DOHH2 (cell line): ENCODE data around the gene HEATR9.

Source experiments
- EZH2phosphoT487 ChIP-seq: fragments of 200-600 bp; sonication (generic); IDR thresholded peaks from 2 replicates; pipeline ENCODE4 v1.6.1; 2017; ENCODE audit warnings: borderline replicate concordance, mild to moderate bottlenecking, antibody characterized with exemption, low read length, moderate library complexity, mixed read lengths
- TF ChIP-seq, protein P1 (sequence below): fragments of 200-600 bp; sonication (generic); IDR thresholded peaks from one replicate; pipeline ENCODE4 v1.5.1; 2014; ENCODE audit warnings: antibody characterized with exemption, mild to moderate bottlenecking, low read depth, low read length; ENCODE audit not compliant: poor library complexity, severe bottlenecking

DNA sequence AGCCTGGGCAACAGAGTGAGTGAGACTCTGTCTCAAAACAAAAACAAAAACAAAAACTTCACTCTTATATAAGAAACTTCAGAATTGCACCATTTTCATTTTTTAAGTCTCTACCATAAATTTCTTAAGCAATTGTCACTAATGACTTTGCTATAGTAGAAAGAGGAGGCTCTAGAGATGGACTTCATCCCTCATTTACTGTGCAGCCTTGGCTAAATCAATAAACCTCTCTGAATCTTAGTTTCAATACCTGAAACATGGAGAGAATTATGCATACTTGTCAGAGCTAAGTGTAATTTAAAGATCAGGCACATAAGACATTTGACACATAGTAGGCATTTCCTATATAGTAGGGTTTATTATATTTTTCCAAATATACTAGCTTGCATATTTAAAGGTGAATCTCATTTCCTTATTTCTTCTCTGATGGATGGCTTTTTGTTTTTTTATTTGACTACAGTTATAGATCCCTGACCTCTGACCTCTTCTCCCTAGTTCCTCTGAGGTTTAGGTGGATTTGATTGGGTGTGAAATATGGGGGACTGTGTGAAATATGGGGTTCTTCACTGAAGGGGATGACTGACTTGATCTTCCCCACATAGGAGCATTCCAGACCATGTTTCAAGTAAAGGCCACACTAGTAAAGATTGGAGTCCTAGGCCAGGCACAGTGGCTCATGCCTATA is 8.8 kb upstream of the HEATR9 start:
- TF ChIP-seq, protein P1, sequence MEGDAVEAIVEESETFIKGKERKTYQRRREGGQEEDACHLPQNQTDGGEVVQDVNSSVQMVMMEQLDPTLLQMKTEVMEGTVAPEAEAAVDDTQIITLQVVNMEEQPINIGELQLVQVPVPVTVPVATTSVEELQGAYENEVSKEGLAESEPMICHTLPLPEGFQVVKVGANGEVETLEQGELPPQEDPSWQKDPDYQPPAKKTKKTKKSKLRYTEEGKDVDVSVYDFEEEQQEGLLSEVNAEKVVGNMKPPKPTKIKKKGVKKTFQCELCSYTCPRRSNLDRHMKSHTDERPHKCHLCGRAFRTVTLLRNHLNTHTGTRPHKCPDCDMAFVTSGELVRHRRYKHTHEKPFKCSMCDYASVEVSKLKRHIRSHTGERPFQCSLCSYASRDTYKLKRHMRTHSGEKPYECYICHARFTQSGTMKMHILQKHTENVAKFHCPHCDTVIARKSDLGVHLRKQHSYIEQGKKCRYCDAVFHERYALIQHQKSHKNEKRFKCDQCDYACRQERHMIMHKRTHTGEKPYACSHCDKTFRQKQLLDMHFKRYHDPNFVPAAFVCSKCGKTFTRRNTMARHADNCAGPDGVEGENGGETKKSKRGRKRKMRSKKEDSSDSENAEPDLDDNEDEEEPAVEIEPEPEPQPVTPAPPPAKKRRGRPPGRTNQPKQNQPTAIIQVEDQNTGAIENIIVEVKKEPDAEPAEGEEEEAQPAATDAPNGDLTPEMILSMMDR = no peak
- no peak for TF ChIP-seq EZH2phosphoT487
